PC-3 (cell line): ENCODE results near the gene GOPC.

Experiments
- CTCF ChIP-seq: fragments of 300-600 bp; sonication (generic); conservative IDR thresholded peaks from 2 replicates; pipeline ENCODE4 v1.5.1; 2017; ENCODE audit warnings: antibody characterized with exemption, low read depth, mild to moderate bottlenecking, low read length
- EZH2 ChIP-seq: fragments of 300-600 bp; sonication (generic); IDR thresholded peaks from one replicate; pipeline ENCODE4 v1.6.1; 2017; ENCODE audit warnings: antibody characterized with exemption, mild to moderate bottlenecking, low read length; ENCODE audit not compliant: unreplicated experiment

DNA sequence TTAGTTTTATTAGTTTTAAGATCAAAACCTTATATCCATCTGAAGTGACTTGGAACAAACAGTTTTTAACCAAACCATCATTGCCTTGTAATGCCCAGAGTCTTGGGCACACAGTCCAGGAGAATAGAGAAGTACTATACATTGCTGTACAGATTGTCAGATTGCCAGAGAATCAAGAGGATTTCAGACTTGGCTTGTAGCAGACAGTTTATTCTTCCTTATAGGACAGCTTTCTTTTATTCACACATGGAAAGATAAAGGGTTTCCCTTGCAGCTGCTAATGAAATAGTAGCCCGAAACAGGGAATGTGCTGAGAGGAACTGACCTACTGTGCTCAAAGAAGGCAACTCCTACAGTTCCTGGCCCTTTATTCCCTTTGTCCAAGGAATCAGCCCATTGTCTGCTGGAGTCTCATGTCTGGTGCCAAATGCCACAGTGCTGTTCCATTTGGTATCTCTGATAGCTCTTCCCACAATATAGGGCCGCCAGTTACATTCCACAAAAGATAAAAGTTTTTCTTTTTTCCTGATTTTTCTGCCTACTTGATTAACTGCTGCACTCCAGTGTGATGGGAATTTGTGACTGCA is 89.2 kb downstream of the GOPC start:
- TF ChIP-seq CTCF (no peak), EZH2 (no peak)
